Measurements from ENCODE around the gene ACTMAP.
"Not testable (repeated sequence)": the region's sequence is repeated elsewhere in the genome, so short reads cannot be mapped to it uniquely, and the experiment has no call there.

The ACTMAP gene

GRCh38 chr19:40783711-40784110, 33.4 kb upstream of the ACTMAP start:
- TF ChIP-seq POLR2A (IDR thresholded peaks at IDR 0.05; ENCODE audit: low read depth, low read length) = no peak
- TF ChIP-seq TAF1 (IDR thresholded peaks at IDR 0.05; ENCODE audit: borderline replicate concordance, low read depth, low read length) = no peak
- TF ChIP-seq POLR2AphosphoS5 (IDR thresholded peaks at IDR 0.05; ENCODE audit: low read depth, low read length) = no peak
- no peak for DNase-seq (ENCODE audit: insufficient read length)
- no peak for FAIRE-seq

DNA sequence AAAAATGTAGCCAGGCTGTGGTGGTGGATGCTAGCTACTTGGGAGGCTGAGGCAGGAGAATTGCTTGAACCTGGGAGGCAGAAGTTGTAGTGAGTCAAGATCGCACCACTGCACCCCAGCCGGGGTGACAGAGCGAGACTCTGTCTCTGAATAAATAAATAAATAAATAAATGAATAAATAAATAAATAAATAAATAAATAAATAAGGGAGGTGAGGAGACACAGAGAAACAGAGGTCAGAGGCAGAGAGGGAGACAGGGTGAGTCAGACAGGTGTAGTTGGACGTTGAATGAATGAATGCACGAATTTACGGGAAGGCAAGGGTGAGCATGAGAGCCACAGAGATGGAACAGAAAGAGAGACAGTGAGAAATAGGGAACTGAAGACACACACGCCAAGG, 30.9 kb upstream of the ACTMAP start:
- FAIRE-seq = no peak

DNA sequence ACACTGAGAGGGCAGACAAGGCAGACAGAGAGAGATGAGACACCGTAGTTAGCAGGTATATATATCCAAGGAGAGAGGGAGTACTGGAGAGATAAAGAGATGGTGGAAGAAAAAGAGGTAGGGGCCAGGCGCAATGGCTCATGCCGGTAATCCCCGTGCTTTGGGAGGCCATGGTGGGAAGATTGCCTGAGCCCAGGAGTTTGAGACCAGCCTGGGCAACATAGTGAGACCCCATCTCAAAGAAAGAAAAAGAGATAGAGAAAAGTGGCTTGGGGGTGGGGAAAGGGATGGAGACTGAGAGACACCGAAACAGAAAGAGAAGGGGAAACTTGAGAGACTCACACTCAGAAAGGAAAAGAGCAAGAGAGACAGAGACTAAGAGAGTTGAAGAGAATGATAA, 30.3 kb upstream of the ACTMAP start:
- no peak for FAIRE-seq
- TF ChIP-seq TAF1 (IDR thresholded peaks at IDR 0.05; ENCODE audit: borderline replicate concordance, low read depth, low read length) = no peak
- no peak for TF ChIP-seq POLR2A (IDR thresholded peaks at IDR 0.05; ENCODE audit: low read depth, low read length)
- TF ChIP-seq POLR2AphosphoS5 (IDR thresholded peaks at IDR 0.05; ENCODE audit: low read depth, low read length) = no peak
- DNase-seq (ENCODE audit: insufficient read length) = no peak

More for the DNA sequence above, 30.9 kb upstream of the ACTMAP start:
- DNase-seq (ENCODE audit: insufficient read length) = no peak
- TF ChIP-seq POLR2A (IDR thresholded peaks at IDR 0.05; ENCODE audit: low read depth, low read length) = no peak
- TF ChIP-seq TAF1 (IDR thresholded peaks at IDR 0.05; ENCODE audit: borderline replicate concordance, low read depth, low read length) = no peak
- TF ChIP-seq POLR2AphosphoS5 (IDR thresholded peaks at IDR 0.05; ENCODE audit: low read depth, low read length) = no peak

GRCh38 chr19:40778706-40779284, 28.5 kb upstream of the ACTMAP start:
- FAIRE-seq (no peak), DNase-seq (ENCODE audit: insufficient read length) (no peak)
- TF ChIP-seq TAF1 (IDR thresholded peaks at IDR 0.05; ENCODE audit: borderline replicate concordance, low read depth, low read length) (no peak), POLR2A (IDR thresholded peaks at IDR 0.05; ENCODE audit: low read depth, low read length) (no peak), POLR2AphosphoS5 (IDR thresholded peaks at IDR 0.05; ENCODE audit: low read depth, low read length) (no peak)

DNA sequence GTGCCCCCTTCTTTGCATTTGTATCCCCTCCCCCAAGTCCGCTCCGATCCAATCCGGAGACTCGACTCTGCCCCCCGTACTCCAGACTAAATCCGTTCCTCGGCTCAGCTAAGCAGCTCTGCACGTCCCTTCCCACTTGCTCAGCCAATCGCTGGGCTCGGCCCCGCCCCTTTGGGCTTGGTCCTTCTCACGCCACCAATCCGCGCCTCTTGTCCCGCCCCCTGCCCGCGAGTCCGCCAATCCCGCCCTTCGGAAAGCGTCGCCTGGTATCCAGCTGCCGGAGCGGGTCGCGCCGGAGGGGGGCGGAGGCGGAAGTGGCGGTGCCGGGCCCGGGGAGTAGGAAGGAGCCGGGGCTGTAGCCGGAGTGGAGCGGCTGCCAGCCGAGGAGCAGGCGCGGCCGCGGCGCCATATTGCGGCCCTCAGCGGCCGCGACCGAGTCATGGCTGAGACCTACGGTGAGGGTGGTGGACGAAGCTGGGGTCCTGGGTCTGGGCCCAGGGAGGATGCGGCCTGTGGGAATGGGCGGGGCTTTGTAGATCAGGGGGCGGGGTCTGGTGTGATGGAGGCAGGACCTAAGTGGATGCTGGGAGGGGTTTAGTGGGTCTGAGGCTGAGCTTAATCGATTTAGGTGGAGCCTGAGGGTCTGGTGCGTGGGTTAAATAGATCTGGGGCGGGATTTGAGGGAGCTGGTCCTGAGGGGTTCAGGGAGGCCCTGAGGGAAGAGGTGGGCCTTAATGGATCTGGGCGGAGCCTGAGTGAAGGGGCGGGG, 27.8 kb upstream of the ACTMAP start, which contains the start of gene RAB4B:
Gene RAB4B (plus strand): TSS at position 311 of the 769 bp plus-strand sequence. CDS start 129 bp downstream, at position 440.
- DNase-seq (ENCODE audit: insufficient read length) (peak; percentile 93), FAIRE-seq (peak; percentile 98)
- TF ChIP-seq TAF1 (IDR thresholded peaks at IDR 0.05; ENCODE audit: borderline replicate concordance, low read depth, low read length) (peak; percentile 17; the same call in 1 of the 2 replicates), POLR2AphosphoS5 (IDR thresholded peaks at IDR 0.05; ENCODE audit: low read depth, low read length) (no peak; the same call in 1 of the 2 replicates), POLR2A (IDR thresholded peaks at IDR 0.05; ENCODE audit: low read depth, low read length) (peak; percentile 85)

DNA sequence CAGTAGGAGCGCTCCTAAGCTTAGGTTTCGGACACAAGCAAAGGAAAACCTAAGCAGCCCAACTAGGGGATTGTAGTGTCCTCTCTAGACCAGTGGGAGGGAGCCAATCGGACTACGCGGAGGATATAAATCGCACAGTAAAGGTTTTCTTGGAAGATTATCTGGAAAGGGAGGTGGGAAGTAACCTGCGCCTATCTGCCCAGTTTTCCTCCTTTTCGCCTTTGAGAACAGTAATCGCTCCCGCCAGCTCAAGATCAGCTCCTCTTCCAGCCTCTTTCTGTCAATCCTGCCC, 27.3 kb upstream of the ACTMAP start:
- TF ChIP-seq POLR2A (IDR thresholded peaks at IDR 0.05; ENCODE audit: low read depth, low read length) = no peak
- peak; percentile 78; the same call in 1 of the 2 replicates for TF ChIP-seq POLR2AphosphoS5 (IDR thresholded peaks at IDR 0.05; ENCODE audit: low read depth, low read length)
- DNase-seq (ENCODE audit: insufficient read length) (no peak), FAIRE-seq (no peak)

GRCh38 chr19:40776932-40777644, 26.8 kb upstream of the ACTMAP start:
- DNase-seq (ENCODE audit: insufficient read length) (peak; percentile 69), FAIRE-seq (no peak)
- TF ChIP-seq TAF1 (IDR thresholded peaks at IDR 0.05; ENCODE audit: borderline replicate concordance, low read depth, low read length) (peak; percentile 14; the same call in 1 of the 2 replicates), POLR2A (IDR thresholded peaks at IDR 0.05; ENCODE audit: low read depth, low read length) (no peak), POLR2AphosphoS5 (IDR thresholded peaks at IDR 0.05; ENCODE audit: low read depth, low read length) (no peak)

DNA sequence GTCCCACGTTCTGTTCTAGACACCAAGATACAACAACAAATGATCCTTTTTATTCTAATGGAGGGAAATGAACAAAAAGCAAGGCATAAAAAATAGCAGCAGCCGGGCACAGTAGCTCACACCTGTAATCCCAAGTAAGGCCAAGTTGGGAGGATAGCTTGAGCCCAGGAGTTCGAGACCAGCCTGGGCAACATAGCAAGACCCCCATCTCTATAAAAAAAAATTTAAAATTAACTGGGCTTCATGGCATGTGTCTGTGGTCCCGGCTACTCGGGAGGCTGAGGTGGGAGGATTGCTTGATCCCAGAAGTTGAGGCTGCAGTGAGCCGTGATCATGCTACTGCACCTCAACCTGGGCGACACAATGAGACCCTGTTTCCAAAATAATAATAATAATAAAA, 26.1 kb upstream of the ACTMAP start:
- FAIRE-seq = no peak
- no peak for DNase-seq (ENCODE audit: insufficient read length)
- TF ChIP-seq POLR2A (IDR thresholded peaks at IDR 0.05; ENCODE audit: low read depth, low read length) = no peak
- TF ChIP-seq POLR2AphosphoS5 (IDR thresholded peaks at IDR 0.05; ENCODE audit: low read depth, low read length) = no peak
- TF ChIP-seq TAF1 (IDR thresholded peaks at IDR 0.05; ENCODE audit: borderline replicate concordance, low read depth, low read length) = no peak

GRCh38 chr19:40775632-40776022, 25.4 kb upstream of the ACTMAP start:
- DNase-seq (ENCODE audit: insufficient read length) = no peak
- FAIRE-seq = no peak
- no peak for TF ChIP-seq TAF1 (IDR thresholded peaks at IDR 0.05; ENCODE audit: borderline replicate concordance, low read depth, low read length)
- no peak for TF ChIP-seq POLR2A (IDR thresholded peaks at IDR 0.05; ENCODE audit: low read depth, low read length)
- TF ChIP-seq POLR2AphosphoS5 (IDR thresholded peaks at IDR 0.05; ENCODE audit: low read depth, low read length) = no peak

GRCh38 chr19:40774916-40775631, 24.8 kb upstream of the ACTMAP start, which contains the start of gene MIA:
TSS of gene MIA (plus strand) at chr19:40775521. CDS start at chr19:40775543, 22 bp downstream.
- no peak for DNase-seq (ENCODE audit: insufficient read length)
- TF ChIP-seq TAF1 (IDR thresholded peaks at IDR 0.05; ENCODE audit: borderline replicate concordance, low read depth, low read length) (no peak), POLR2AphosphoS5 (IDR thresholded peaks at IDR 0.05; ENCODE audit: low read depth, low read length) (no peak), POLR2A (IDR thresholded peaks at IDR 0.05; ENCODE audit: low read depth, low read length) (no peak)

DNA sequence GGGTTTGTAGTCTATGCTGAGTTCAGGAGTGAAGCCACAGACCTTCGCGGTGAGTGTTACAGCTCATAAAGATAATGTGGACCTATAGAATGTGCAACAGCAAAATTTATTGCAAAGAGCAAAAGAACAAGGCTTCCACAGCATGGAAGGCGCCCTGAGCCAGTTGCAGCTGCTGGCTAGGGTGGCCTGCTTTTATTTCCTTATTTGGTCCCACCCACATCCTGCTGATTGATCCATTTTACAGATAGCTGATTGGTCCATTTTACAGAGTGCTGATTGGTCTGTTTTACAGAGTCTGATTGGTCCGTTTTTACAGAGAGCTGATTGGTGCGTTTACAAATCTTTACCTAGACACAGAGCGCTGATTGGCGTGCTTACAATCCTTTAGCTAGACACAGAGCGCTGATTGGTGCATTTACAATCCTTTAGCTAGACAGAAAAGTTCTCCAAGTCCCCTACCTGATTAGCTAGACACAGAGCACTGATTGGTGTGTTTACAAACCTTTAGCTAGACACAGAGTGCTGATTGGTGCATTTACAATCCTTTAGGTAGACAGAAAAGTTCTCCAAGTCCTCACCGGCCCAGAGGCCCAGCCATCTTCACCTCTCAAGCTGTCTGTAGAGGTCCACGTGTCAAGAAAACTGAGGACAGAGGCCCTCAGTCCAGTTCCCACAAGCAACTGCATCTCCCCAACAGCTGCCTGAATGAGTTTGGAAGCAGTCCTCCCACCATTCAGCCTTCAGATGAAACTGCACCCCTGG, 21.0 kb upstream of the ACTMAP start:
- not testable (repeated sequence) for DNase-seq (ENCODE audit: insufficient read length); FAIRE-seq

More at GRCh38 chr19:40774916-40775631, 24.8 kb upstream of the ACTMAP start, which contains the start of gene MIA:
- FAIRE-seq = no peak

All from GM12892 (cell line).